Measurements from ENCODE around the gene PAPOLG.
"Not testable (repeated sequence)": the region's sequence is repeated elsewhere in the genome, so short reads cannot be mapped to it uniquely, and the experiment has no call there.

The PAPOLG gene

GRCh38 chr2:60820416-60821132, 64.5 kb downstream of the PAPOLG start:
- DNase-seq (ENCODE audit: extremely low spot score, insufficient read length, low read depth) = no peak
- FAIRE-seq = no peak

GRCh38 chr2:60821133-60821469, 65.0 kb downstream of the PAPOLG start:
- no peak for DNase-seq (ENCODE audit: extremely low spot score, insufficient read length, low read depth)
- FAIRE-seq = no peak

GRCh38 chr2:60821587-60822302, 65.7 kb downstream of the PAPOLG start:
- FAIRE-seq (no peak), DNase-seq (ENCODE audit: extremely low spot score, insufficient read length, low read depth) (no peak)

GRCh38 chr2:60822987-60823386, 66.9 kb downstream of the PAPOLG start:
- FAIRE-seq (no peak), DNase-seq (ENCODE audit: extremely low spot score, insufficient read length, low read depth) (no peak)

- FAIRE-seq = no peak
- no peak for DNase-seq (ENCODE audit: extremely low spot score, insufficient read length, low read depth)
Measured at GRCh38 chr2:60823694-60824305, 67.7 kb downstream of the PAPOLG start.

GRCh38 chr2:60825666-60826065, 69.6 kb downstream of the PAPOLG start:
- DNase-seq (ENCODE audit: extremely low spot score, insufficient read length, low read depth) (no peak), FAIRE-seq (no peak)

- FAIRE-seq = no peak
Measured at GRCh38 chr2:60826111-60826510, 70.0 kb downstream of the PAPOLG start.

GRCh38 chr2:60826860-60827259, 70.8 kb downstream of the PAPOLG start:
- FAIRE-seq; DNase-seq (ENCODE audit: extremely low spot score, insufficient read length, low read depth): not testable (repeated sequence)

More at GRCh38 chr2:60826111-60826510, 70.0 kb downstream of the PAPOLG start:
- DNase-seq (ENCODE audit: extremely low spot score, insufficient read length, low read depth) = no peak

- no peak for DNase-seq (ENCODE audit: extremely low spot score, insufficient read length, low read depth)
- no peak for FAIRE-seq
Measured at GRCh38 chr2:60827369-60827768, 71.3 kb downstream of the PAPOLG start.

GRCh38 chr2:60830991-60831390, 74.9 kb downstream of the PAPOLG start:
- FAIRE-seq = no peak

GRCh38 chr2:60831921-60832320, 75.9 kb downstream of the PAPOLG start:
- DNase-seq (ENCODE audit: extremely low spot score, insufficient read length, low read depth) (no peak), FAIRE-seq (no peak)

More at GRCh38 chr2:60830991-60831390, 74.9 kb downstream of the PAPOLG start:
- DNase-seq (ENCODE audit: extremely low spot score, insufficient read length, low read depth) = no peak

GRCh38 chr2:60832621-60833020, 76.6 kb downstream of the PAPOLG start:
- no peak for FAIRE-seq

GRCh38 chr2:60834270-60834717, 78.2 kb downstream of the PAPOLG start:
- DNase-seq (ENCODE audit: extremely low spot score, insufficient read length, low read depth) (no peak), FAIRE-seq (no peak)

More at GRCh38 chr2:60832621-60833020, 76.6 kb downstream of the PAPOLG start:
- no peak for DNase-seq (ENCODE audit: extremely low spot score, insufficient read length, low read depth)

- DNase-seq (ENCODE audit: extremely low spot score, insufficient read length, low read depth) (no peak), FAIRE-seq (no peak)
Measured at GRCh38 chr2:60836491-60836890, 80.4 kb downstream of the PAPOLG start.

GRCh38 chr2:60837123-60837522, 81.1 kb downstream of the PAPOLG start:
- peak; percentile 92 for FAIRE-seq
- no peak for DNase-seq (ENCODE audit: extremely low spot score, insufficient read length, low read depth)

GRCh38 chr2:60838481-60838880, 82.4 kb downstream of the PAPOLG start:
- no peak for DNase-seq (ENCODE audit: extremely low spot score, insufficient read length, low read depth)
- FAIRE-seq = peak; percentile 26

- DNase-seq (ENCODE audit: extremely low spot score, insufficient read length, low read depth) (no peak), FAIRE-seq (peak; percentile 89)
Measured at GRCh38 chr2:60839126-60839813, 83.2 kb downstream of the PAPOLG start.

GRCh38 chr2:60840880-60841279, 84.8 kb downstream of the PAPOLG start:
- DNase-seq (ENCODE audit: extremely low spot score, insufficient read length, low read depth) = no peak
- peak; percentile 99 for FAIRE-seq

- FAIRE-seq = no peak
- DNase-seq (ENCODE audit: extremely low spot score, insufficient read length, low read depth) = no peak
Measured at GRCh38 chr2:60843006-60843405, 86.9 kb downstream of the PAPOLG start.

GRCh38 chr2:60844105-60844504, 88.0 kb downstream of the PAPOLG start:
- DNase-seq (ENCODE audit: extremely low spot score, insufficient read length, low read depth) (no peak), FAIRE-seq (peak; percentile 65)
